HCT116 (cell line): ENCODE results near the gene XNDC1N. TPM values are rescaled to one million over a fixed set of nuclear protein-coding genes. Genes with fewer than 3 reads are reported as not detected.
"Not testable (repeated sequence)": the region's sequence is repeated elsewhere in the genome, so short reads cannot be mapped to it uniquely, and the experiment has no call there.

Experiments used
- ATAC-seq: fragments of 200-7000 bp; cut with Tn5 transposase; 2 replicates; pipeline ENCODE4 v1.9.1; 2020; ENCODE audit warnings: mild to moderate bottlenecking, moderate library complexity
- BruUV-seq: library from RNA; stranded (reverse); fragments of 400-500 nt; replicated peaks from 2 replicates; lab custom pipeline; 2021; lab: Mats Ljungman, UMichigan
- CTCF ChIA-PET: fragments of 300-600 bp; sonication (Branson Sonifier 250); formaldehyde crosslinking; loops from one replicate; lab custom pipeline; 2021; ENCODE audit warnings: antibody characterized with exemption; lab: Charles Lee
- POLR2A ChIA-PET: fragments of 300-600, 350-600 bp; sonication (Branson Sonifier 250); formaldehyde crosslinking; loops from one replicate; lab custom pipeline; 2021; ENCODE audit warnings: antibody characterized with exemption; lab: Charles Lee
- RAD21 ChIA-PET, 2 experiments: fragments of 300-600 bp; sonication (Branson Sonifier 250); formaldehyde crosslinking; loops; one replicate each; lab custom pipeline; 2023; ENCODE audit warnings: low total read pairs in 2 of 2; ENCODE audit not compliant: uncharacterized antibody in 2 of 2, unreplicated experiment in 2 of 2, low non-redundant PET in 1 of 2; lab: Charles Lee
- DNase-seq: peaks from one replicate; pipeline ENCODE4 v3.0.0-alpha.2; 2010; ENCODE audit warnings: low read depth, low spot score
- H2AFZ ChIP-seq: fragments of 200-600 bp; shearing (Covaris generic), sonication (generic); 2 replicates; pipeline ENCODE4 v1.6.1; 2017; ENCODE audit warnings: low read depth, mixed run types, mixed read lengths, antibody characterized with exemption, low read length; ENCODE audit not compliant: poor library complexity, severe bottlenecking
- H3K27ac ChIP-seq: 2 replicates; pipeline ENCODE4 v1.5.1; 2012; ENCODE audit warnings: low read depth, low read length
- H3K27me3 ChIP-seq: fragments of 200-600 bp; sonication (generic); 2 replicates; pipeline ENCODE4 v1.6.1; 2016; ENCODE audit warnings: mixed run types, low read length, mixed read lengths; ENCODE audit not compliant: insufficient read depth
- H3K36me3 ChIP-seq, 2 experiments: fragments of 200-500 bp in 1 of 2; fragments of 200-600 bp in 1 of 2; sonication (Bioruptor generic) in 1 of 2; sonication (generic) in 1 of 2; 2 replicates each; pipeline versions ENCODE4 v1.5.1 to v1.6.1; 2014 to 2016; ENCODE audit warnings: low read length in 2 of 2, inconsistent platforms in 1 of 2, mixed read lengths in 1 of 2, mixed run types in 1 of 2; ENCODE audit not compliant: insufficient read depth in 2 of 2, control insufficient read depth in 1 of 2
- H3K4me1 ChIP-seq, 2 experiments: fragments of 200-600 bp in 1 of 2; sonication (generic) in 1 of 2; 2 replicates each; pipeline versions ENCODE4 v1.5.1 to v1.6.1; 2012 to 2017; ENCODE audit warnings: low read length in 2 of 2, inconsistent platforms in 1 of 2, mild to moderate bottlenecking in 1 of 2, mixed read lengths in 1 of 2, mixed run types in 1 of 2, moderate library complexity in 1 of 2; ENCODE audit not compliant: insufficient read depth in 2 of 2, control insufficient read depth in 1 of 2
- H3K4me2 ChIP-seq: fragments of 200-600 bp; sonication (generic); 2 replicates; pipeline ENCODE4 v1.6.1; 2017; ENCODE audit warnings: mixed run types, low read length, mixed read lengths
- H3K4me3 ChIP-seq, 2 experiments: fragments of 200-600 bp in 1 of 2; sonication (generic) in 1 of 2; replicated peaks in 1 of 2; 2 replicates each; pipeline ENCODE4 v1.5.1; 2011 to 2016; ENCODE audit warnings: low read length in 2 of 2, control low read depth in 1 of 2, low read depth in 1 of 2, mild to moderate bottlenecking in 1 of 2, mixed read lengths in 1 of 2, mixed run types in 1 of 2
- H3K79me2 ChIP-seq: fragments of 200-600 bp; sonication (generic); 2 replicates; pipeline ENCODE4 v1.6.1; 2017; ENCODE audit warnings: mild to moderate bottlenecking, mixed run types, low read length, moderate library complexity, mixed read lengths; ENCODE audit not compliant: insufficient read depth
- H3K9ac ChIP-seq: fragments of 200-600 bp; sonication (generic); 2 replicates; pipeline ENCODE4 v1.6.1; 2016; ENCODE audit warnings: low read length, mixed read lengths
- H3K9me2 ChIP-seq: fragments of 200-600 bp; sonication (generic), shearing (Covaris generic); 2 replicates; pipeline ENCODE4 v1.6.1; 2017; ENCODE audit warnings: mixed run types, mild to moderate bottlenecking, moderate library complexity; ENCODE audit not compliant: insufficient read depth
- H3K9me3 ChIP-seq, 2 experiments: fragments of 200-500 bp in 1 of 2; fragments of 200-600 bp in 1 of 2; sonication (Bioruptor generic) in 1 of 2; sonication (generic) in 1 of 2; 2 replicates each; pipeline ENCODE4 v1.6.1; 2014 to 2017; ENCODE audit warnings: low read length in 2 of 2, mixed read lengths in 2 of 2, inconsistent platforms in 1 of 2, low read depth in 1 of 2, mild to moderate bottlenecking in 1 of 2, mixed run types in 1 of 2, moderate library complexity in 1 of 2; ENCODE audit not compliant: control insufficient read depth in 1 of 2, insufficient read depth in 1 of 2
- H4K20me1 ChIP-seq: fragments of 200-600 bp; sonication (generic), shearing (Covaris generic); 2 replicates; pipeline ENCODE4 v1.6.1; 2017; ENCODE audit warnings: mixed run types, mild to moderate bottlenecking, moderate library complexity; ENCODE audit not compliant: insufficient read depth
- intact Hi-C: fragments of 100-400 bp; cut with micrococcal nuclease; formaldehyde crosslinking; loops from 2 replicates; pipeline ENCODE4 v1.10.0; 2022
- total RNA-seq: library from RNA; stranded (reverse); gene quantifications from one replicate; pipeline ENCODE4 v1.2.1, GENCODE V29; 2021; ENCODE audit not compliant: unreplicated experiment
- TF ChIP-seq, protein P1 (sequence below), 3 experiments: fragments of 200-600 bp in 1 of 3; sonication (generic) in 1 of 3; IDR thresholded peaks in 2 of 3; conservative IDR thresholded peaks in 1 of 3; 2 replicates each; pipeline ENCODE4 v1.5.1; 2012 to 2017; ENCODE audit warnings: low read depth in 2 of 3, low read length in 2 of 3, antibody characterized with exemption in 1 of 3, borderline replicate concordance in 1 of 3, control low read depth in 1 of 3, mild to moderate bottlenecking in 1 of 3, mixed read lengths in 1 of 3, mixed run types in 1 of 3, moderate library complexity in 1 of 3; ENCODE audit not compliant: insufficient read depth in 1 of 3

Gene XNDC1N
- total RNA-seq, 1 experiment from 2014 or later: 7.5 TPM

DNA sequence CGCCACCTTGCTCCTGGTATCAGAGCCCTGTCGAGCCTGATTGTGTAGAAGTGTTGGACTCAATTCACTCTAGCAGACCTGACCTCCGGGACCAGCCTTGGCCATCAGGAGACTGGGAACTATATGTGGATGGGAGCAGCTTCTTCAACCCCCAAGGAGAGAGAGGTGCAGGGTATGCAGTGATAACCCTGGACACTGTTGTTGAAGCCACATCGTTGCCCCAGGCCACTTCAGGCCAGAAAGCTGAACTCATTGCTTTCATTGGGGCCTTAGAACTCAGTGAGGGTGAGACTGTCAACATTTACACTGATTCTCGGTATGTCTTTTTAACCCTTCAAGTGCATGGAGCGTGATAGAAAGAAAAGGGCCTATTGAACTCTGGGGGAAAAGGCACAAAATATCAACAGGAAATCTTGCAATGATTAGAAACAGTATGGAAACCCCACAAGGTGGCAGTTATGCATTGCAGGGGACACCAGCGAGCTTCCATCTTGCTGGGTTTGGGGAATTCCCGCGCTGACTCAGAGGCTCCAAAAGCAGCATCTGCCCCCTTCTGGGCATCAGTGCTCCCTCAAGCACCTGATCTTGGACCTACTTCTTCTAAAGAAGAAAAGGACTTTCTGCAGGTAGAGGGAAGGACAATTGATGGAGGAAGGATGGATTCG, 16.9 kb downstream of the XNDC1N start:
- H3K9ac ChIP-seq, H3K27me3 ChIP-seq, H3K9me3 ChIP-seq, H2AFZ ChIP-seq, intact Hi-C loops, H3K36me3 ChIP-seq, H3K9me2 ChIP-seq, BruUV-seq, H3K4me3 ChIP-seq, H3K79me2 ChIP-seq, H4K20me1 ChIP-seq, POLR2A ChIA-PET, RAD21 ChIA-PET, DNase-seq, CTCF ChIA-PET, H3K27ac ChIP-seq, H3K4me1 ChIP-seq, H3K4me2 ChIP-seq, ATAC-seq: not testable (repeated sequence)
- TF ChIP-seq, protein P1, sequence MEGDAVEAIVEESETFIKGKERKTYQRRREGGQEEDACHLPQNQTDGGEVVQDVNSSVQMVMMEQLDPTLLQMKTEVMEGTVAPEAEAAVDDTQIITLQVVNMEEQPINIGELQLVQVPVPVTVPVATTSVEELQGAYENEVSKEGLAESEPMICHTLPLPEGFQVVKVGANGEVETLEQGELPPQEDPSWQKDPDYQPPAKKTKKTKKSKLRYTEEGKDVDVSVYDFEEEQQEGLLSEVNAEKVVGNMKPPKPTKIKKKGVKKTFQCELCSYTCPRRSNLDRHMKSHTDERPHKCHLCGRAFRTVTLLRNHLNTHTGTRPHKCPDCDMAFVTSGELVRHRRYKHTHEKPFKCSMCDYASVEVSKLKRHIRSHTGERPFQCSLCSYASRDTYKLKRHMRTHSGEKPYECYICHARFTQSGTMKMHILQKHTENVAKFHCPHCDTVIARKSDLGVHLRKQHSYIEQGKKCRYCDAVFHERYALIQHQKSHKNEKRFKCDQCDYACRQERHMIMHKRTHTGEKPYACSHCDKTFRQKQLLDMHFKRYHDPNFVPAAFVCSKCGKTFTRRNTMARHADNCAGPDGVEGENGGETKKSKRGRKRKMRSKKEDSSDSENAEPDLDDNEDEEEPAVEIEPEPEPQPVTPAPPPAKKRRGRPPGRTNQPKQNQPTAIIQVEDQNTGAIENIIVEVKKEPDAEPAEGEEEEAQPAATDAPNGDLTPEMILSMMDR (IDR thresholded peaks at IDR 0.05 in 2 of 3, conservative IDR thresholded peaks at IDR 0.05 in 1 of 3; ENCODE audit: borderline replicate concordance in 1 of 3, insufficient read depth in 1 of 3, low read depth in 2 of 3, low read length in 2 of 3): peak; percentile 10 to 23 (median 16); a peak in 1 of 6 replicates

DNA sequence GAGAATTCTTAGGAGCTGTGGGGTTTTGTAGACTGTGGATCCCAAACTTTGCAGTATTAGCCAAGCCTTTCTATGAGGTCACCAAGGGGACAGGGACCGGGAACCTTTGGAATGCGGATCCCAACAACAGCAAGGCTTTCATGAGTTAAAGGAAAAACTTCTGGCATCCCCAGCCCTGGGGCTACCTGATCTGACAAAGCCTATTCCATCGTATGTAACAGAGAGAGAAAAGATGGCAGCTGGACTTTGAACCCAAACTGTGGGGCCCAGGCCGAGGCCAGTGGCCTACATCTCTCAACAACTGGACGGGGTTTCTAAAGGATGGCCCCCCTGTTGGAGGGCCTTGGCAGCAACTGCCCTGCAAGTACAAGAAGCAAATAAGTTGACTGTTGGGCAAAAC, 17.6 kb downstream of the XNDC1N start:
- H3K79me2 ChIP-seq, RAD21 ChIA-PET, H4K20me1 ChIP-seq, H2AFZ ChIP-seq, DNase-seq, CTCF ChIA-PET, H3K9me2 ChIP-seq, BruUV-seq, H3K27me3 ChIP-seq, POLR2A ChIA-PET, H3K27ac ChIP-seq, intact Hi-C loops, H3K36me3 ChIP-seq, H3K9ac ChIP-seq, ATAC-seq, H3K9me3 ChIP-seq, H3K4me1 ChIP-seq, H3K4me3 ChIP-seq, H3K4me2 ChIP-seq: not testable (repeated sequence)
